ENCODE results near the gene SSC4D.
A peak's percentile ranks its signal among the peaks of the same experiment; 100 is the strongest.

DNA sequence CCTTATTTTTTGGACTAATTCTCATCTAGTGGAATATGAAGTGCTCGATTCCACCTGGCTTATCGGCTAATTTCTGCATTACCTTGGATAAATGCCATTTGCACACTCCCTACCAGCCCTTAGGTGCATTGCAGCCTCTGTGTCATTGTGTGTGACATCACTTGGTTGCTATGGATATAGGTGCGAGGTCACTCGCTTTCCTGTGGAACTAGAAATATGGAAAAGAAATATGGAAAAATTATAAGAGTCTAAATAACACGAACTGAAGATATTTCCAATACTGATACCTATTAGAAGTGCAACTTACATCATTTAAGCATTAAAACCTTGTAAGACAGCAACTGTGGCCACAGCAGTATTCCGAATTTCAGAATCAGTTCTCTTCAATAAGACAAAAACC is 52.7 kb downstream of the SSC4D start:
- TF ChIP-seq POLR2A (IDR thresholded peaks at IDR 0.05): no peak
- TF ChIP-seq EP300 (IDR thresholded peaks at IDR 0.05): no peak
- TF ChIP-seq, protein P1, sequence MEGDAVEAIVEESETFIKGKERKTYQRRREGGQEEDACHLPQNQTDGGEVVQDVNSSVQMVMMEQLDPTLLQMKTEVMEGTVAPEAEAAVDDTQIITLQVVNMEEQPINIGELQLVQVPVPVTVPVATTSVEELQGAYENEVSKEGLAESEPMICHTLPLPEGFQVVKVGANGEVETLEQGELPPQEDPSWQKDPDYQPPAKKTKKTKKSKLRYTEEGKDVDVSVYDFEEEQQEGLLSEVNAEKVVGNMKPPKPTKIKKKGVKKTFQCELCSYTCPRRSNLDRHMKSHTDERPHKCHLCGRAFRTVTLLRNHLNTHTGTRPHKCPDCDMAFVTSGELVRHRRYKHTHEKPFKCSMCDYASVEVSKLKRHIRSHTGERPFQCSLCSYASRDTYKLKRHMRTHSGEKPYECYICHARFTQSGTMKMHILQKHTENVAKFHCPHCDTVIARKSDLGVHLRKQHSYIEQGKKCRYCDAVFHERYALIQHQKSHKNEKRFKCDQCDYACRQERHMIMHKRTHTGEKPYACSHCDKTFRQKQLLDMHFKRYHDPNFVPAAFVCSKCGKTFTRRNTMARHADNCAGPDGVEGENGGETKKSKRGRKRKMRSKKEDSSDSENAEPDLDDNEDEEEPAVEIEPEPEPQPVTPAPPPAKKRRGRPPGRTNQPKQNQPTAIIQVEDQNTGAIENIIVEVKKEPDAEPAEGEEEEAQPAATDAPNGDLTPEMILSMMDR (IDR thresholded peaks at IDR 0.05): peak in 2 of 7 experiments; percentile 2 to 22
